Ishikawa (cell line): ENCODE data around the gene RASSF5.

ENCODE experiments used
- CEBPB ChIP-seq: IDR thresholded peaks from 2 replicates; pipeline ENCODE4 v1.6.1; 2012
- EGR1 ChIP-seq: IDR thresholded peaks from 2 replicates; pipeline ENCODE4 v1.6.1; 2012
- EP300 ChIP-seq: IDR thresholded peaks from 2 replicates; pipeline ENCODE4 v1.6.1; 2012; ENCODE audit warnings: borderline replicate concordance
- FOXM1 ChIP-seq: IDR thresholded peaks from 2 replicates; pipeline ENCODE4 v1.6.1; 2012; ENCODE audit warnings: low read depth, borderline replicate concordance
- MAX ChIP-seq: IDR thresholded peaks from 2 replicates; pipeline ENCODE4 v1.6.1; 2012
- RAD21 ChIP-seq: IDR thresholded peaks from 2 replicates; pipeline ENCODE4 v1.6.1; 2012; ENCODE audit warnings: low read depth
- REST ChIP-seq: IDR thresholded peaks from 2 replicates; pipeline ENCODE4 v1.6.1; 2012; ENCODE audit warnings: low read depth, mild to moderate bottlenecking
- TAF1 ChIP-seq: IDR thresholded peaks from 2 replicates; pipeline ENCODE4 v1.6.1; 2012; ENCODE audit warnings: low read depth, mild to moderate bottlenecking
- TCF12 ChIP-seq: IDR thresholded peaks from 2 replicates; pipeline ENCODE4 v1.6.1; 2012; ENCODE audit warnings: low read depth
- TEAD4 ChIP-seq: IDR thresholded peaks from 2 replicates; pipeline ENCODE4 v1.6.1; 2012
- YY1 ChIP-seq: IDR thresholded peaks from 2 replicates; pipeline ENCODE4 v1.6.1; 2012; ENCODE audit warnings: low read depth
- ZBTB7A ChIP-seq: IDR thresholded peaks from 2 replicates; pipeline ENCODE4 v1.6.1; 2012; ENCODE audit warnings: low read depth

- TF ChIP-seq TEAD4 (no peak), CEBPB (no peak), REST (no peak), YY1 (no peak), EP300 (no peak), TCF12 (no peak), TAF1 (no peak), MAX (no peak), RAD21 (no peak), EGR1 (no peak), FOXM1 (no peak), ZBTB7A (no peak)
Observed at GRCh38 chr1:206480211-206480610, 27.1 kb upstream of the RASSF5 start.
